ENCODE results near the gene RASSF10. TPM values are rescaled to one million over a fixed set of nuclear protein-coding genes. Genes with fewer than 3 reads are reported as not detected.
"Not testable (repeated sequence)": the region's sequence is repeated elsewhere in the genome, so short reads cannot be mapped to it uniquely, and the experiment has no call there.

Gene RASSF10
- total RNA-seq, 1 experiment from 2014 or later: 2.4 TPM

DNA sequence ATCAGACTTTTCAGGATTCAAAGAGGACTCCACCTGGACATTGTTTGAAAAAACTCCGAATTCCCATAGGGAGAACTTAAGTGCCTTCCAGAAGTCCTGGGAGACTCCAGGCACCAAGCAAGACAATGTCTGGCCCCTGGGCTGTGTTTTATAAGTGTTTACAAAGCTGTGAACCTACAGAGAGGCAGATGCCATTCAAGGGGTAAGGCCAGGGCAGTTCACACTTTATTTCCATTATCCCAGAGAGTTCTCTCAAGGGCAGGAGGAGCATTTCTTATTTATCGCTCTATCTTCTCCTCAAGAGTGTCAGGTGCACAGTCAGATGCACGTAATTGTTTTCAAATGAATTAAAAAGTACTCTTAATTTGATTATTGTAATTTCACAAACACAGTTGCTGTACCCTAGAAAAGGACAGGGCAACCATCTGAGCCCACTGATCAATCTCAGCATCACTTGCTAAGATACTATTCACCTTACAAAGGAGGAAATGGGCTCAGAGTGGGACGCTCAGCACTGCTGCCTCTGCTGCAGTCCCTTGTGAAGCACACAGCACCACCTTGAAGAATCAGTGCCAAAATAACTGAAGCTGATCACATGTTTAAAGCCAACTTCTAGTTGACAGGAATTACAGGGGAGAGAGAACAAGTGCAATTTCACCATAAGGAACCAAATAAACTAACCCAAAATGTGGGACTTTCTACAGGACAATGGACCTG lies 35.0 kb downstream of the RASSF10 start:
- H3K36me3 Mint-ChIP-seq (ENCODE audit: insufficient read depth in 1 of 3, low read depth in 3 of 3): no peaks in the 10 kb centered on the region
- no peaks in the 10 kb centered on the region for H3K79me2 ChIP-seq (ENCODE audit: insufficient read depth, low read length)
- H3K27ac Mint-ChIP-seq: no peak overlapping the region
- no peak overlapping the region for H2AFZ ChIP-seq (ENCODE audit: low read length)
- no peaks in the 10 kb centered on the region for H3K23me2 ChIP-seq (ENCODE audit: insufficient read length, low read depth, low read length, poor library complexity, severe bottlenecking)
- H4K8ac ChIP-seq (replicated peaks; ENCODE audit: insufficient read length, low read depth, low read length): no peak overlapping the region
- H3K4me2 ChIP-seq (ENCODE audit: insufficient read depth, insufficient read length, low read length): no peak overlapping the region
- H3K14ac ChIP-seq (ENCODE audit: insufficient read depth, low read length): no peak overlapping the region
- H3K56ac ChIP-seq (ENCODE audit: insufficient read length, low read depth, low read length): no peak overlapping the region
- H3K27me3 Mint-ChIP-seq (ENCODE audit: low read depth): peaks cover 4% of the 10 kb centered on the region
- no CpG with 5 or more reads among the region's 4 CpGs for WGBS (ENCODE audit: extremely low coverage, insufficient read length, low lambda C conversion rate)
- H3K9me3 Mint-ChIP-seq: no peaks in the 10 kb centered on the region
- H3K4me1 Mint-ChIP-seq: peaks cover 4 to 6% of the 10 kb centered on the region in 2 experiments
- H3T11ph ChIP-seq (ENCODE audit: low read length): no peak overlapping the region
- H2AK5ac ChIP-seq (ENCODE audit: insufficient read length, low read length): no peak overlapping the region
- H3K4me1 ChIP-seq (ENCODE audit: insufficient read depth, low read length): no peaks in the 10 kb centered on the region
- no peak overlapping the region for H2BK15ac ChIP-seq (ENCODE audit: low read depth, low read length)
- DNase-seq: no peak
- H2BK12ac ChIP-seq (ENCODE audit: insufficient read length, low read depth, low read length): no peak overlapping the region
- no peak overlapping the region for H3K4ac ChIP-seq (ENCODE audit: low read depth, low read length)
- no peak overlapping the region for H3K9ac ChIP-seq (ENCODE audit: extremely low read depth, insufficient read length, low read length)
- H2BK20ac ChIP-seq (ENCODE audit: low read depth, low read length, poor library complexity, severe bottlenecking): no peak overlapping the region
- H3K27ac ChIP-seq (ENCODE audit: insufficient read length, low read depth, low read length): no peak overlapping the region
- no peak overlapping the region for H2BK120ac ChIP-seq (ENCODE audit: low read depth, low read length, poor library complexity, severe bottlenecking)
- H3K4me3 Mint-ChIP-seq: no peak overlapping the region
- no peaks in the 10 kb centered on the region for H3K9me3 ChIP-seq (ENCODE audit: control insufficient read depth, low read depth, low read length)
- no peak overlapping the region for H4K91ac ChIP-seq (ENCODE audit: insufficient read length, low read depth, low read length)
- no peak overlapping the region for H3K18ac ChIP-seq (ENCODE audit: insufficient read length, low read depth, low read length)
- H3K79me1 ChIP-seq (ENCODE audit: insufficient read depth, low read depth, low read length, poor library complexity, severe bottlenecking): no peaks in the 10 kb centered on the region
- H3K23ac ChIP-seq (ENCODE audit: insufficient read length, low read depth, low read length): no peak overlapping the region
- no peaks in the 10 kb centered on the region for H3K27me3 ChIP-seq (ENCODE audit: insufficient read depth, low read length)
- no peaks in the 10 kb centered on the region for H4K20me1 ChIP-seq (ENCODE audit: control insufficient read depth, insufficient read depth, insufficient read length)
- TF ChIP-seq CTCF (conservative IDR thresholded peaks at IDR 0.05): no peak
- H4K5ac ChIP-seq (ENCODE audit: insufficient read length, low read depth, low read length): no peak overlapping the region
- H2BK5ac ChIP-seq (ENCODE audit: insufficient read length, low read length): no peak overlapping the region

GRCh38 chr11:13045089-13045488 lies 36.0 kb downstream of the RASSF10 start:
- H2BK120ac ChIP-seq (ENCODE audit: low read depth, low read length, poor library complexity, severe bottlenecking); H4K5ac ChIP-seq (ENCODE audit: insufficient read length, low read depth, low read length); H3K23ac ChIP-seq (ENCODE audit: insufficient read length, low read depth, low read length); H3K27me3 ChIP-seq (ENCODE audit: insufficient read depth, low read length); H3K79me1 ChIP-seq (ENCODE audit: insufficient read depth, low read depth, low read length, poor library complexity, severe bottlenecking); H3K18ac ChIP-seq (ENCODE audit: insufficient read length, low read depth, low read length); H3K27me3 Mint-ChIP-seq (ENCODE audit: low read depth); H3K36me3 Mint-ChIP-seq (ENCODE audit: insufficient read depth in 1 of 3, low read depth in 3 of 3); H3K27ac Mint-ChIP-seq; H3K9ac ChIP-seq (ENCODE audit: extremely low read depth, insufficient read length, low read length); H2AFZ ChIP-seq (ENCODE audit: low read length); H3K79me2 ChIP-seq (ENCODE audit: insufficient read depth, low read length); H3K4me1 ChIP-seq (ENCODE audit: insufficient read depth, low read length); H4K91ac ChIP-seq (ENCODE audit: insufficient read length, low read depth, low read length); H3K9me3 ChIP-seq (ENCODE audit: control insufficient read depth, low read depth, low read length); H2BK15ac ChIP-seq (ENCODE audit: low read depth, low read length); H3T11ph ChIP-seq (ENCODE audit: low read length); H3K4me3 Mint-ChIP-seq; H2AK5ac ChIP-seq (ENCODE audit: insufficient read length, low read length); H3K23me2 ChIP-seq (ENCODE audit: insufficient read length, low read depth, low read length, poor library complexity, severe bottlenecking); H2BK5ac ChIP-seq (ENCODE audit: insufficient read length, low read length); H3K4me1 Mint-ChIP-seq; DNase-seq; H2BK20ac ChIP-seq (ENCODE audit: low read depth, low read length, poor library complexity, severe bottlenecking); H3K56ac ChIP-seq (ENCODE audit: insufficient read length, low read depth, low read length); H3K27ac ChIP-seq (ENCODE audit: insufficient read length, low read depth, low read length); H3K9me3 Mint-ChIP-seq; H4K8ac ChIP-seq (replicated peaks; ENCODE audit: insufficient read length, low read depth, low read length); H3K14ac ChIP-seq (ENCODE audit: insufficient read depth, low read length); H3K4ac ChIP-seq (ENCODE audit: low read depth, low read length); H2BK12ac ChIP-seq (ENCODE audit: insufficient read length, low read depth, low read length); H4K20me1 ChIP-seq (ENCODE audit: control insufficient read depth, insufficient read depth, insufficient read length); H3K4me2 ChIP-seq (ENCODE audit: insufficient read depth, insufficient read length, low read length): not testable (repeated sequence)
- no CpG with 5 or more reads among the region's 8 CpGs for WGBS (ENCODE audit: extremely low coverage, insufficient read length, low lambda C conversion rate)

All from H9 (cell line).